B cell (primary cell): Measurements from ENCODE around the gene HOOK2. TPM values are rescaled to one million over a fixed set of nuclear protein-coding genes. Genes with fewer than 3 reads are reported as not detected.
A peak's percentile ranks its signal among the peaks of the same experiment; 100 is the strongest.

Source experiments
- ATAC-seq: fragments of 200-7000 bp; cut with Tn5 transposase; one replicate; pipeline ENCODE4 v1.10.0; 2021; ENCODE audit warnings: low read depth, mild to moderate bottlenecking, moderate number of reproducible peaks, moderate library complexity
- CTCF ChIA-PET: fragments of 350-600 bp; sonication (Branson Sonifier 250); formaldehyde crosslinking; loops from one replicate; lab custom pipeline; 2021; ENCODE audit warnings: antibody characterized with exemption, inconsistent platforms; lab: Charles Lee
- POLR2A ChIA-PET: fragments of 350-600 bp; sonication (Branson Sonifier 250); formaldehyde crosslinking; loops from one replicate; lab custom pipeline; 2021; ENCODE audit warnings: antibody characterized with exemption; lab: Charles Lee
- DNase-seq: peaks from one replicate; pipeline ENCODE4 v3.0.0; 2013
- H2AFZ ChIP-seq: 2 replicates; pipeline ENCODE4 v1.6.1; 2012; ENCODE audit warnings: mild to moderate bottlenecking, low read depth, low read length; ENCODE audit not compliant: insufficient read depth, poor library complexity, severe bottlenecking
- H3K27ac ChIP-seq, 2 donors: 1 replicate in 1 of 2; 2 replicates in 1 of 2; pipeline ENCODE4 v1.5.1; 2012 to 2013; ENCODE audit warnings: low read length in 2 of 2, mild to moderate bottlenecking in 2 of 2, moderate library complexity in 1 of 2
- H3K27me3 ChIP-seq, 4 experiments: fragments of 200-600 bp in 1 of 4; sonication (generic) in 1 of 4; replicated peaks in 1 of 4; 1 replicate in 2 of 4; 2 replicates in 2 of 4; pipeline versions ENCODE4 v1.6.1 to v1.7.0; 2013 to 2016; ENCODE audit warnings: low read length in 3 of 4, mild to moderate bottlenecking in 2 of 4, mixed read lengths in 1 of 4, moderate library complexity in 1 of 4; ENCODE audit not compliant: insufficient read depth in 4 of 4, control insufficient read depth in 3 of 4; ENCODE audit errors: control extremely low read depth in 1 of 4
- H3K36me3 ChIP-seq, 2 experiments: replicated peaks in 1 of 2; 1 replicate in 1 of 2; 2 replicates in 1 of 2; pipeline versions ENCODE4 v1.6.1 to v1.7.1; 2013; ENCODE audit warnings: low read length in 1 of 2; ENCODE audit not compliant: insufficient read depth in 2 of 2, control insufficient read depth in 1 of 2; ENCODE audit errors: control extremely low read depth in 1 of 2, extremely low read depth in 1 of 2
- H3K4me1 ChIP-seq, 2 donors: fragments of 200-600 bp in 1 of 2; sonication (generic) in 1 of 2; 1 replicate in 1 of 2; 2 replicates in 1 of 2; pipeline versions ENCODE4 v1.5.1 to v1.6.1; 2013 to 2017; ENCODE audit warnings: low read length in 2 of 2; ENCODE audit not compliant: control insufficient read depth in 2 of 2, insufficient read depth in 2 of 2
- H3K4me2 ChIP-seq: replicated peaks from 2 replicates; pipeline ENCODE3; 2012; ENCODE audit warnings: mild to moderate bottlenecking, low read depth, low read length; ENCODE audit not compliant: poor library complexity, severe bottlenecking
- H3K4me3 ChIP-seq, 5 experiments: fragments of 200-600 bp in 1 of 5; sonication (generic) in 1 of 5; 1 replicate in 3 of 5; 2 replicates in 2 of 5; pipeline versions ENCODE4 v1.5.1 to v1.7.0; 2011 to 2016; ENCODE audit warnings: low read length in 4 of 5, mild to moderate bottlenecking in 4 of 5, low read depth in 2 of 5, control low read depth in 1 of 5, moderate library complexity in 1 of 5; ENCODE audit not compliant: insufficient read depth in 1 of 5; ENCODE audit errors: control extremely low read depth in 1 of 5, extremely low read depth in 1 of 5
- H3K79me2 ChIP-seq: fragments of 200-600 bp; sonication (generic); one replicate; pipeline ENCODE4 v1.6.0; 2016; ENCODE audit warnings: low read length; ENCODE audit not compliant: control insufficient read depth, insufficient read depth
- H3K9ac ChIP-seq: fragments of 200-600 bp; sonication (generic); 2 replicates; pipeline ENCODE4 v1.6.1; 2017; ENCODE audit warnings: mild to moderate bottlenecking, low read length, moderate library complexity
- H3K9me3 ChIP-seq, 3 donors: one replicate each; pipeline versions ENCODE4 v1.6.1 to v1.7.1; 2013; ENCODE audit warnings: low read length in 2 of 3; ENCODE audit not compliant: control insufficient read depth in 2 of 3, insufficient read depth in 1 of 3; ENCODE audit errors: control extremely low read depth in 1 of 3
- H4K20me1 ChIP-seq: 2 replicates; pipeline ENCODE4 v1.6.0; 2012; ENCODE audit warnings: mild to moderate bottlenecking, low read length; ENCODE audit not compliant: insufficient read depth, control insufficient read depth, poor library complexity, severe bottlenecking
- H3K27ac Mint-ChIP-seq: one replicate; pipeline ENCODE4 v1.8.0; 2021; ENCODE audit warnings: mixed read lengths
- H3K27me3 Mint-ChIP-seq: one replicate; pipeline ENCODE4 v1.8.0; 2021; ENCODE audit warnings: mixed read lengths
- H3K4me1 Mint-ChIP-seq: one replicate; pipeline ENCODE4 v1.8.0; 2021; ENCODE audit warnings: mixed read lengths
- H3K4me3 Mint-ChIP-seq: one replicate; pipeline ENCODE4 v1.8.0; 2021; ENCODE audit warnings: mixed read lengths
- H3K9me3 Mint-ChIP-seq: one replicate; pipeline ENCODE4 v1.8.0; 2022; ENCODE audit warnings: mixed read lengths; ENCODE audit not compliant: insufficient read depth
- EZH2 ChIP-seq: IDR thresholded peaks from 2 replicates; pipeline ENCODE4 v1.6.1; 2012; ENCODE audit warnings: borderline replicate concordance, low read depth, mild to moderate bottlenecking, moderate library complexity, low read length; ENCODE audit not compliant: insufficient read depth, poor library complexity, severe bottlenecking
- WGBS: methylation state at CpG from one replicate; pipeline ENCODE4 v1.1.5; 2013; ENCODE audit warnings: missing lambda C conversion rate; ENCODE audit not compliant: insufficient coverage; 5-methylcytosine and 5-hydroxymethylcytosine counted together
- intact Hi-C: fragments of 100-400 bp; cut with micrococcal nuclease; formaldehyde crosslinking; loops from one replicate; pipeline ENCODE4 v1.10.0; 2022
- polyA plus RNA-seq: library from polyadenylated mRNA; depleted of rRNA; stranded (reverse); fragments of >200 nt; gene quantifications from 2 replicates; pipeline ENCODE4 v1.2.3, GENCODE V29; 2012
- total RNA-seq, 2 donors: library from RNA; stranded (reverse); fragments of 120-200 nt in 1 of 2; gene quantifications; 1 replicate in 1 of 2; 2 replicates in 1 of 2; pipeline versions ENCODE4 v1.2.3 to v1.2.4, GENCODE V29; 2013 to 2022
- TF ChIP-seq, protein P1 (sequence below): fragments of 200-600 bp; IDR thresholded peaks from one replicate; pipeline ENCODE4 v1.8.0; 2022; ENCODE audit warnings: antibody characterized with exemption, mild to moderate bottlenecking

HOOK2 gene
- total and polyA plus RNA-seq, 2 donors (not counting 1 experiment from before 2014, with no cell fraction given) = 30.3 to 33.4 TPM

DNA sequence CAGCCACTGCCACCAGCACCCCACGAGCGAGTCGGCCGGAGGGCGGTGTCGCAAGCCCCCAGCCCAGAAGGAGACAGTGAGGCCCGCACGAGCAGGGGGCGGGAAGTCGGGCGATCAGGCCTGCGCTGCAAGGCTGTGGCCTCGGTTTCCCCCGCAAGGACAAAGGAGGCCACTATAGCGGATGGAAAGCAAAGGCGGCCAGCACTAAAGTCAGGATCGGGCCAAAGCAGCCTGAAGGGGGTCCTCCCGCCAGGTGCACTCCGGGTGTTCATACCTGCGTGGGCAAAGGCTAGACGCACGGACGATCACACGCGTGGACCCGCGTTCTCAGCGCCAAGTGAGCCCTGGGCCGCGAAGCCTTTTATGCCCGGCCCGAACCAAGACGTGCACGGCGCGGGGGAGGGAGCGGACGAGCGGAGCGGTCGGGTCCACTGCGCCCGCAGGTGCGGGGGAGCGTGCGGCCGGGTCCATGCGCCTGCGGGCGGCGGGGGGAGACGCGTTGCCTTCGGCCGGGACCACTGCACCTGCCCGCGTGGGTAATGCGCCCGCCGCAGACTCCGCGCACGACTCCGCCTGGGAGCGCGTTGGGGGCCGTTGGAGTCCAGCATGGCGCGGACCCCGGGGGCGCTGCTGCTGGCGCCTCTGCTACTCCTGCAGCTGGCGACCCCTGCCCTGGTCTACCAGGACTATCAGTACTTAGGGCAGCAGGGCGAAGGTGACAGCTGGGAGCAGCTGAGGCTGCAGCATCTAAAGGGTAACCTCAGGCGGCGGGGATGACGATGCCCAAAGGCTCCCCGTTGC, 26.3 kb upstream of the HOOK2 start, which contains the start of the genes PRDX2 and THSD8:
TSS of gene PRDX2 (minus strand) at position 335 of the 801 bp plus-strand sequence. CDS start 539 bp downstream, outside the sequence.
TSS of gene THSD8 (plus strand) at position 604 of the 801 bp plus-strand sequence. CDS start at position 607, 3 bp downstream.
- H3K4me3 ChIP-seq = peak within 1 kb of the TSS; percentile 32 to 87 (median 83)
- no peak for TF ChIP-seq EZH2
- TF ChIP-seq, protein P1, sequence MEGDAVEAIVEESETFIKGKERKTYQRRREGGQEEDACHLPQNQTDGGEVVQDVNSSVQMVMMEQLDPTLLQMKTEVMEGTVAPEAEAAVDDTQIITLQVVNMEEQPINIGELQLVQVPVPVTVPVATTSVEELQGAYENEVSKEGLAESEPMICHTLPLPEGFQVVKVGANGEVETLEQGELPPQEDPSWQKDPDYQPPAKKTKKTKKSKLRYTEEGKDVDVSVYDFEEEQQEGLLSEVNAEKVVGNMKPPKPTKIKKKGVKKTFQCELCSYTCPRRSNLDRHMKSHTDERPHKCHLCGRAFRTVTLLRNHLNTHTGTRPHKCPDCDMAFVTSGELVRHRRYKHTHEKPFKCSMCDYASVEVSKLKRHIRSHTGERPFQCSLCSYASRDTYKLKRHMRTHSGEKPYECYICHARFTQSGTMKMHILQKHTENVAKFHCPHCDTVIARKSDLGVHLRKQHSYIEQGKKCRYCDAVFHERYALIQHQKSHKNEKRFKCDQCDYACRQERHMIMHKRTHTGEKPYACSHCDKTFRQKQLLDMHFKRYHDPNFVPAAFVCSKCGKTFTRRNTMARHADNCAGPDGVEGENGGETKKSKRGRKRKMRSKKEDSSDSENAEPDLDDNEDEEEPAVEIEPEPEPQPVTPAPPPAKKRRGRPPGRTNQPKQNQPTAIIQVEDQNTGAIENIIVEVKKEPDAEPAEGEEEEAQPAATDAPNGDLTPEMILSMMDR = no peak
- peak; percentile 81 for DNase-seq
- peaks cover 11% of the 10 kb centered on the region for H3K79me2 ChIP-seq
- POLR2A ChIA-PET = interaction anchor here (1.5 to 1.9 kb wide), 2 partner anchors 10 kb away, joined by 5 to 10 read pairs; partner anchors contain the start of gene JUNB
- peaks cover 0 to 4% (median 0%) of the 10 kb centered on the region in 3 donors for H3K9me3 ChIP-seq
- peak within 1 kb of the TSS; percentile 87 for H3K9ac ChIP-seq
- H3K4me1 ChIP-seq = peaks cover 19 to 30% of the 10 kb centered on the region in 2 donors
- H3K27ac ChIP-seq = peak within 1 kb of the TSS in 1 of 2 donors; percentile 60
- Mint-ChIP-seq H3K4me3 (peak within 1 kb of the TSS; percentile 88), H3K9me3 (no peaks in the 10 kb centered on the region), H3K27ac (peak within 1 kb of the TSS; percentile 65), H3K4me1 (peaks cover 27% of the 10 kb centered on the region), H3K27me3 (peaks cover 3% of the 10 kb centered on the region)
- peak within 1 kb of the TSS; percentile 100 for H3K4me2 ChIP-seq
- no peaks in the 10 kb centered on the region for H4K20me1 ChIP-seq
- WGBS = 1% methylated on average over 78 of the region's 78 CpGs
- CTCF ChIA-PET = interaction anchor here (0.8 to 17.9 kb wide), 4 partner anchors 7 to 46 kb away, joined by 3 to 1147 read pairs (median 6); partner anchors contain the start of genes HOOK2 and JUNB
- intact Hi-C loops = no loop called here
- ATAC-seq = peak; percentile 69
- H3K36me3 ChIP-seq = peaks cover 0 to 3% of the 10 kb centered on the region in 2 experiments
- H2AFZ ChIP-seq = peak within 1 kb of the TSS; percentile 87
- H3K27me3 ChIP-seq = no peaks in the 10 kb centered on the region
